GM12891 (cell line): ENCODE results near the gene RAB40C.
A peak's percentile ranks its signal among the peaks of the same experiment; 100 is the strongest.

Experiments
- DNase-seq: peaks from one replicate; pipeline ENCODE4 v3.0.0; 2011; ENCODE audit warnings: low spot score; ENCODE audit not compliant: insufficient read length
- FAIRE-seq: peaks from 2 replicates; lab custom pipeline; 2011; peaks lifted over from hg19 to GRCh38; lab: Jason Lieb, UNC
- PAX5 ChIP-seq: IDR thresholded peaks from 2 replicates; pipeline ENCODE4 v1.6.1; 2011; ENCODE audit warnings: low read length, moderate library complexity, mild to moderate bottlenecking; ENCODE audit not compliant: insufficient read depth, severe bottlenecking
- POLR2A ChIP-seq: IDR thresholded peaks from 2 replicates; pipeline ENCODE4 v1.6.1; 2011; ENCODE audit warnings: low read depth, low read length, control low read depth
- POLR2AphosphoS5 ChIP-seq: IDR thresholded peaks from 2 replicates; pipeline ENCODE4 v1.6.1; 2011; ENCODE audit warnings: low read depth, low read length, control low read depth
- POU2F2 ChIP-seq: IDR thresholded peaks from 2 replicates; pipeline ENCODE4 v1.6.1; 2011; ENCODE audit warnings: low read depth, mild to moderate bottlenecking, control low read depth, low read length, moderate library complexity
- SPI1 ChIP-seq: IDR thresholded peaks from 2 replicates; pipeline ENCODE4 v1.6.1; 2011; ENCODE audit warnings: low read depth, low read length, control low read depth
- TAF1 ChIP-seq: IDR thresholded peaks from 2 replicates; pipeline ENCODE4 v1.6.1; 2011; ENCODE audit warnings: low read depth, low read length, control low read depth

The RAB40C gene

DNA sequence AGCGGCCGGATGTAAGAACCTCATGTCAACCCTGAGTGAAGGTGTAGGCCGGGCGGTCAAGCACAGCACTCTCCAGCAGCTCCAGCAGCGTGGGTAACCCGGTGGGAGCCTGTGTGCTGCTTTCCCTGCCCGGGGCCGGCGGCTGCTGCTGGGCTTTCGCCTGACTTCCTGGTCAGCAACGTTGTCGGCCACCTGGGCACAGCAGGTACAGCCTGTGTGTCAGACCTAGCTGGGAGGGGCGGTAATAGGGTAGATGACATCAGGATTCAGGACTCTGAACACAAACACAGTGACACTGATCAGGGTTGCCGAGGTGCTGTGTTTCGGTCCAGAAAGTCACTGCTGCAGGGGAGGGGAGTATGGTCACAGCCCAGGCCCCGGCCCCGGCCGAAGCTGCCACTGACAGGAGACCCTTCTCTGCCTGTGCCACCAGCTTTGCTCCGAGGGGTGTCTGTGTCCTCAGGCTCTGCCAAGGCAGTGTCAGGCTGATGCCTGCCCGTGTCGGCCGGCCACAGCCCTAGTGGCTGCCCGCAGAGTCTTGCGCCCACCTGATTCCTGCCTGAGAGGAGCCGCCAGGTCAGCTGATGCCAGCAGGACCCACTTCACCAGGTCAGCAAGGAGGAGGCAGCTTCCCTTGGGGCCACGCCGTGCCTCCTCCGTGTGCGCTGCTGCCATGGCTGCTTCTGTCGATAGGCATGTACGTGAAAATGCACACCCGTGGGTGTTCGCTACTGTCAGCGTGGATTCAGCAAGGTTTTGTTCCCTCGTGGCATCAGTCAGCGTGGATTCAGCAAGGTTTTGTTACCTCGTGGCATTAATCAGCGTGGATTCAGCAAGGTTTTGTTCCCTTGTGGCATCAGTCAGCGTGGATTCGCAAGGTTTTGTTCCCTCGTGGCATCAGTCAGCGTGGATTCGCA is 9.2 kb downstream of the RAB40C start:
- FAIRE-seq: no peak

DNA sequence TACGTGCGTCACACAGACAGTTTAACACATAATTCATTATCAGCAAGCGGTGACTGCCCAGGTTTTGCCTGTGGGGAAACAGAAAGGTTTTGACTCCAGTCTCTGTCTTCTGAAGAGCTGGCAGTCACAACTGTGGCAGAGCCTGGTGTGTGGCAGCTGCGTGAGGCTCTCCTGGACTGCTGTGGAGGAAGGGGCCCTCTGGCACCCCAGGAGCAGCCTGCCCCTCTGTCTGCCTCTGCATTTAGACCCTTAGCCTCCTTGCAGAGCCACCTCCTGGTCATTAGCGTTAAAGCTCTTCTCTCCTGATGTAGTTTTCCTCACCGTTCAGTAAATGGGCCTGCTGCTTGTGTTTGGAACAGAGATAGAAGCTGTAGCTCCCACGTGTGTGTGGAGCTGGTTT is 10.9 kb downstream of the RAB40C start:
- FAIRE-seq (peak; percentile 66), DNase-seq (no peak)
- TF ChIP-seq POU2F2: no peak
- no peak for TF ChIP-seq POLR2A
- no peak for TF ChIP-seq PAX5
- TF ChIP-seq POLR2AphosphoS5: no peak
- TF ChIP-seq SPI1: no peak
- no peak for TF ChIP-seq TAF1

More for the DNA sequence above, 9.2 kb downstream of the RAB40C start:
- TF ChIP-seq POLR2A (no peak), SPI1 (no peak), POLR2AphosphoS5 (no peak), TAF1 (no peak)
- DNase-seq: no peak

DNA sequence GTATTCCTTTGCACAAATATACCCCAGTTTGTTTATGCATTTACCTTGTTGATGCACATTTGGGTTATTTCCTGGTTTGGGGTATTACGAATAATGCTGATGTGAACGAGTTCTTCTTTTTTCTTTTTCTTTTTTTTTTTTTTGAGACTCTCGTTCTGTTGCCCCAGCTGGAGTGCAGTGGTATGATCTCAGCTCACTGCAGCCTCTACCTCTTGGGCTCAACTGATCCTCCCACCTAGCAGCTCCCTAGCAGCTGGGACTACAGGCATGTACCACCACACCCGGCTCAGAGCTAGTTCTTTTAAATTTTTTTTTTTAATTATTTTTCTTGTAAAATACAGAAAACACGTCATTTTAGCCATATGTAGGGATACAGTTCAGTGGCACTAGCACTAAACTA is 14.1 kb downstream of the RAB40C start:
- FAIRE-seq (no peak), DNase-seq (no peak)
- TF ChIP-seq POLR2A: no peak
- no peak for TF ChIP-seq SPI1
- no peak for TF ChIP-seq POLR2AphosphoS5
- TF ChIP-seq TAF1: no peak
- TF ChIP-seq PAX5: no peak

DNA sequence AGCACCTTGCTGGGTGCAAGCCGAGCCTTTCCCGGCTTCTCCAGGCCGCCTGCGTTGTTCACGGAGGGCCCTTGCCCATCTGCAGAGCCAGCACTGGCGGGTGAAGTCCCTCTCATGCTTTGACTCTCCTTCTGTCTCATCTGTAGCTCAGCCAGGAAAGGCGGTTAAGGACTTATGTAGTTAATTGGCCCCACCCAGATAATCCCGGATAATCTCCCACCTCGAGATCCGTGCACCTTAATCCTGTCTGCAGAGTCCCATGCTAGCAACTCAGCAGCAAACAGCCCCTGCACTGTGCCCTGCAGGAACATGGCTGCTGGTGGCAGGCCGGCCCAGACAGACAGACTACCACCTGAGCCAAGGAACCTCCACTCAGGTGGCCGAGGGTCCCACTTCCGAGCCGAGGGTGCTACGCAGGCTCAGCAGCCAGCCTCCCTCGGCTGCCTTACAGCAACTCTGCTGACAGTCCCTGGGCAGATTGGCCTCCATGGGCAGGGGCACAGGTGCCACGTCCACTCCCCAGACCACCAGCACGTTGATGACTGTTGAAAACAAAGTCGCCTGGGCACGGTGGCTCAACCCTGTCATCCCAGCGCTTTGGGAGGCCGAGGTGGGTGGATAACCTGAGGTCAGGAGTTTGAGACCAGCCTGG is 16.9 kb downstream of the RAB40C start:
- TF ChIP-seq SPI1: no peak
- TF ChIP-seq POU2F2: no peak
- TF ChIP-seq POLR2A: no peak
- TF ChIP-seq TAF1: no peak
- TF ChIP-seq POLR2AphosphoS5: no peak
- no peak for TF ChIP-seq PAX5
- no peak for FAIRE-seq
- DNase-seq: no peak

DNA sequence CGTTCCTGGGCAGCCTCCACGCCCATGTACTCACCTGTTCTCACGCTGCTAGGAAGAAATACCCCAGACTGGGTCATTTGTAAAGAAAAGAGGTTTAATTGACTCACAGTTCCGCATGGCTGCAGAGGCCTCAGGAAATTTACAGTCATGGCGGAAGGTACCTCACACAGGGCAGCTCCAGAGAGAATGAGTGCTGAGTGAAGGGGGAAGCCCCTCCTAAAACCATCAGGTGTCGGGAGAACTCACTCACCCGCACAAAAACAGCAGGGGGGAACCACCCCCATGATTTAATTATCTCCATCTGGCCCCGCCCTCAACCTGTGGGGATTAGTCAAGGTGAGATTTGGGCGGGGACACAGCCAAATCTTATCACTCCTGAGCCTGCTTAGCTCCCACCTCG is 18.2 kb downstream of the RAB40C start:
- FAIRE-seq: no peak
- no peak for DNase-seq
- TF ChIP-seq TAF1: no peak
- TF ChIP-seq PAX5: peak; percentile 79

DNA sequence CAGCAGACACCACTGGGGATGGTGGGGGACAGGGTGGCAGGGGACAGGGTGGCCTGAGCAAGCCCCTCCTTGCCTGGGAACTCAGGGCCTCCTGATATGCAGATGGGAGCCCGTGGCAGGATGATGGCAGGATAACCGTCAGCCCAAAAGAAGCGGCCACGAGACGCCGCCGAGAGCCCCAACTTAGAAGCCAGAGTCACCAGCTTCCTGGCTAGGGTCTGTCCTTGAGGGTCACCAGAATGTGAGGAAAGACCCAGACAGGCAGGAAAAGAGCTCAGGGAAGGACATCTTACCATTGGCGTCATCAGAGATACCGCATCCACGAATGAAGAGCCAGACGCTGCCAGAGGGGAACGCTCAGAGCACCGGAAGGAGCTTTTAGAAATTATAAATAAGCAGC is 19.4 kb downstream of the RAB40C start:
- FAIRE-seq (no peak), DNase-seq (no peak)
- TF ChIP-seq PAX5 (no peak), POLR2A (no peak), POLR2AphosphoS5 (no peak), POU2F2 (no peak), SPI1 (no peak)

DNA sequence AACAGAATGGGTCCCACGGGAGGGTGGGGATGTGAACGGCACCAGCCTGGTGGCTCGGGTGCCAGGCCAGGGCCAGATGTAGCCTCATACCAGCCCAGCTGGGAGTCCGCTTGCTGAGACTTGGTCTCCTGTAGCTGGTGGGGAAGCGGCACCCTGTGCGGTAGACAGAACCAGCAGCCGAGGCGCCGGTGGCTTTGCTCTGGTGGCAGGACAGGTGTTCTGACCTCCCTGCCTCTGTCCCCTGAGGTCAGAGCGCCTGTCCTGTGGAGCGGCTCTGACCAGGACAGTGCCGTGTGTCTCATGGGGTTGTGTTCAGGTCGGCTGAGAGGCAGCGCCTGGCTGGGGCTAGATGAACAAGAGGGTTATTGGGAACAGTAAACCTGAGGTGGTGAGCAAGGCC is 20.1 kb downstream of the RAB40C start:
- DNase-seq: no peak
- no peak for FAIRE-seq
- no peak for TF ChIP-seq SPI1
- TF ChIP-seq POLR2AphosphoS5: no peak
- TF ChIP-seq POU2F2: no peak
- no peak for TF ChIP-seq TAF1
- TF ChIP-seq PAX5: no peak
- no peak for TF ChIP-seq POLR2A

DNA sequence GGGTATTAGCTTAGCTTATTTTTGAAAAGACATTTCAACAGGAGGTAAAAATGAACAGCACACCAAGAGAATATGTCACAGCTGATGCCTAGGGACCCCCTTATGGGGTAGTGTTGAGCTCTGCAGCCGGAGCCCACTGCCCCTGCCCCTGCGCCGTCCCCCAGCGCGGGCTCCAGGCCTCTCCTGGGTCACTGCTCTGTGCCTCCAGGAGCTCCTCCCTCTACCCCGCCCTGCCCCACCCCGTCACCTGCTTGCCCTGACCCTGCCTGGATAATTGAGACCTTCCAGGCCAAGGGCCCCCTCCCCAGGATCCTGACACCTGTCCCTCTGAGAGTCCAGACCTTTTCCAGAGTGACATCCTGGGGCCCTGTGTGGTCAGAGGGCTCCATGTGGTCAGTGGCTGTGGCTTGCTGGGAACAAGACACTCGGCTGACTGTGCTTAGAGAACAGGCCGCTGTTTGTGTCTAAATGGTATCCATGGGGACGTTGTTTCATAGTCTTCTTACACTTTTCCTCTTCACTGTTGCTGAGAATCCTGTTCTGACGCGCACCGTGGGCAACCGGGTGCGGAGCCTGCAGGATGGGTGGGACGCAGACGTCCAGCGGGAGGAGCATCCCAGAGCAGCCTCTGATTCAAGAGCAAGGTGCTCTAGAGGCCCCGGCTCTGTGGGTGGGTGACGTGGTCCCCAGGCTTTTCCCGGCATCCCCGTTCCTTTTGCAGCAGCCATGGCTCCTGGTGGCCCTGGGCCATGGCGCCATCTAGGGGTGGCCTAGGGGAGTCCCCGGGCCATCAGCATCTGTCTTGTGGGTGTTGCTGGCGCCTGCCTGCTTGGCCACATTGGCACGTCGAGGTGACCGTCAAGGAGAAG is 20.9 kb downstream of the RAB40C start:
- no peak for TF ChIP-seq SPI1
- FAIRE-seq (no peak), DNase-seq (no peak)

DNA sequence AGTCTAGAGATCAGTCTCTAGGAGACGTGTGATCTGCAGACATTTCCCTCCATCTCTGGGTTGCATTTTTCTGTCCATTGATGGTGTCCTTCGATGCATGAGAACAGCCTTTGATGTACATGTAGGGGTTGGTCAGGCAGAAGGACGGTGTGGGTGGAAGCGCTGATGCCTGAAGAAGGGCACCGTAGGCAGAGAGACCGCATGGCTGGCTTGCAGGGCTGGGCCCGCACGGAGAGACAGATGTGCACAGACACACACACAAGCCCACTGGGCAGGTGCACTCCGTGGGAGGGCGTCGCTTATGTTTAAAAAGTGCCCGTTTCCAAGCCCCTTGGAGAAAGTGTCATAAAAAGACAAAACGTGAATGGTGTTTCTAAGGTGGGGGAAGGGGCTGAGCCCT is 25.3 kb downstream of the RAB40C start:
- TF ChIP-seq TAF1 (no peak), SPI1 (no peak), PAX5 (no peak), POLR2AphosphoS5 (no peak), POU2F2 (no peak), POLR2A (no peak)
- DNase-seq: no peak
- no peak for FAIRE-seq

DNA sequence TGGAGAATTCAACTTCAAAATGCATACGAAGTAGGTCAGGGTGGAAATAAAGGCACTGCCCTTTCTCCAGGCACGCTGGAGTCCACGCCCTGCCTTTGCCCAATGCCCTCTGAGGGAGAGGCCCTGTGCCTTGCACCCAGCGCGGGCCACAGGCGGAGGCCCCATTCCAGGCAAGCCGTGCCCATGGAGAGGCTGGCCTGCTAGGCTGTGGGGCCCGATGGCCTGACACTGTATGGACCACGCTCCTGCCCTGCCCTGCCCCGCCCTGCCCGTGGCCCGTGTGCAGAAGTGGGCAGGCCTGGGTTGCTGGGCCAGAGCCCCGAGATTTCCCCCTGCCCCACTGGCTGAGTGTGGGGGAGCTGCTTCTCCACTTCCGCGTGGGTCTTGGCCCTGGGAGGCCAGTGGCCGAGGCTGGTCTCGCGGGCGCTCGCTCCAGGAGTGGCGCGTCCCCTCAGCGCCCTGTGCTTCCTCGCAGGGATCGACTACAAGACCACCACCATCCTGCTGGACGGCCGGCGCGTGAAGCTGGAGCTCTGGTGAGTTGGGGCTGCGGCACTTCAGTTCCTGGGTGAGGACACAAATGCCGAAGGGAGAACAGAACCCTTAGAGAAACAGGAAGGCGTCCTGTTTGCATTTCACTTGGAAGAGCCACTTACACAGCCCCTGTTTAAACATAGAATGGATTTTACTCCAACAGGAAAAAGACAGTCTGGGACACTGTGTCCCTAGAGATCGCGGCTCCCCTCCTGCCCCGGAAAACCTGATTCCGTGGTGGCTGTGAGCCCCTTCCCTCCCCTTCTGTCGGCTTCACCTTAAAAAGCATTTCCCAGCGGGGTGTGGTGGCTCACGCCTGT is 27.1 kb downstream of the RAB40C start:
- FAIRE-seq (no peak), DNase-seq (no peak)
- no peak for TF ChIP-seq POU2F2
- no peak for TF ChIP-seq TAF1
